T-helper 2 cell treated with Interferon-gamma antibody and Interleukin-4, amounts not matched to agents 100 ng/mL and 5 ng/mL, for 36 hours (primary cell): ENCODE data around the gene ZBTB17. TPM values are rescaled to one million over a fixed set of nuclear protein-coding genes. Genes with fewer than 3 reads are reported as not detected.
"Not testable (repeated sequence)": the region's sequence is repeated elsewhere in the genome, so short reads cannot be mapped to it uniquely, and the experiment has no call there.

Source experiments
- intact Hi-C: fragments of 100-400 bp; cut with micrococcal nuclease; formaldehyde crosslinking; loops from one replicate; pipeline ENCODE4 v1.15.1; 2023
- total RNA-seq: library from RNA; stranded (reverse); gene quantifications from 2 replicates; pipeline ENCODE4 v1.2.3, GENCODE V29; 2022

Gene ZBTB17
- total RNA-seq, 1 donor from 2014 or later, result 35.3 TPM

- intact Hi-C loops, result no loop called here
Measured at GRCh38 chr1:15937706-15938168, 38.2 kb downstream of the ZBTB17 start.

- intact Hi-C loops, result no loop called here
Measured at GRCh38 chr1:15937146-15937545, 38.8 kb downstream of the ZBTB17 start.

GRCh38 chr1:15936025-15936424 lies 39.9 kb downstream of the ZBTB17 start:
- intact Hi-C loops, result no loop called here

- intact Hi-C loops, result no loop called here
Measured at GRCh38 chr1:15935056-15935950, 40.6 kb downstream of the ZBTB17 start.

GRCh38 chr1:15934211-15935055 lies 41.5 kb downstream of the ZBTB17 start:
- intact Hi-C loops, result no loop called here

- intact Hi-C loops, result no loop called here
Measured at GRCh38 chr1:15933684-15934083, 42.2 kb downstream of the ZBTB17 start.

GRCh38 chr1:15932612-15933011 lies 43.3 kb downstream of the ZBTB17 start:
- intact Hi-C loops, result no loop called here

GRCh38 chr1:15931884-15932283 lies 44.0 kb downstream of the ZBTB17 start:
- intact Hi-C loops, result no loop called here

- intact Hi-C loops, result no loop called here
Measured at GRCh38 chr1:15931401-15931800, 44.5 kb downstream of the ZBTB17 start.

GRCh38 chr1:15928971-15929965 lies 46.6 kb downstream of the ZBTB17 start:
- intact Hi-C loops, result no loop called here

GRCh38 chr1:15926448-15926847 lies 49.5 kb downstream of the ZBTB17 start:
- intact Hi-C loops, result not testable (repeated sequence)

GRCh38 chr1:15923241-15923640 lies 52.7 kb downstream of the ZBTB17 start:
- intact Hi-C loops, result no loop called here

GRCh38 chr1:15918962-15919715 lies 56.8 kb downstream of the ZBTB17 start:
- intact Hi-C loops, result loop anchor here (5.0 kb wide), 2 partner anchors 48 to 87 kb away; no protein-coding TSS in a partner anchor

- intact Hi-C loops, result loop anchor here (2.0 to 5.0 kb wide), 3 partner anchors 50 to 85 kb away; no protein-coding TSS in a partner anchor
Measured at GRCh38 chr1:15916916-15917315, 59.0 kb downstream of the ZBTB17 start.

GRCh38 chr1:15916417-15916816 lies 59.5 kb downstream of the ZBTB17 start:
- intact Hi-C loops, result loop anchor here (2.0 to 5.0 kb wide), 3 partner anchors 51 to 84 kb away; no protein-coding TSS in a partner anchor

- intact Hi-C loops, result loop anchor here (2.0 to 5.0 kb wide), 3 partner anchors 51 to 84 kb away; no protein-coding TSS in a partner anchor
Measured at GRCh38 chr1:15915991-15916390, 59.9 kb downstream of the ZBTB17 start.

- intact Hi-C loops, result not testable (repeated sequence)
Measured at GRCh38 chr1:15913607-15914006, 62.3 kb downstream of the ZBTB17 start.

GRCh38 chr1:15911927-15912326 lies 64.0 kb downstream of the ZBTB17 start:
- intact Hi-C loops, result no loop called here

GRCh38 chr1:15911141-15911540 lies 64.8 kb downstream of the ZBTB17 start:
- intact Hi-C loops, result no loop called here

GRCh38 chr1:15908597-15908996 lies 67.3 kb downstream of the ZBTB17 start:
- intact Hi-C loops, result no loop called here
